ENCODE results near the gene ZNF576. TPM values are rescaled to one million over a fixed set of nuclear protein-coding genes. Genes with fewer than 3 reads are reported as not detected.

ZNF576 gene
- total RNA-seq, 6 experiments from 2014 or later: 18.1 to 20.8 (median 20.0) TPM

GRCh38 chr19:43622070-43622469, 25.7 kb downstream of the ZNF576 start:
- DNase-seq: no peak
- no peak for TF ChIP-seq CTCF (IDR thresholded peaks at IDR 0.05)
- H3K27ac Mint-ChIP-seq: no peak overlapping the region
- H3K36me3 Mint-ChIP-seq (ENCODE audit: low read depth): no peaks in the 10 kb centered on the region
- peaks cover 5% of the 10 kb centered on the region for H3K27me3 Mint-ChIP-seq (ENCODE audit: insufficient read depth)
- no peaks in the 10 kb centered on the region for H3K9me3 Mint-ChIP-seq
- H3K4me3 Mint-ChIP-seq: no peak overlapping the region
- peaks cover 21% of the 10 kb centered on the region for H3K4me1 Mint-ChIP-seq (ENCODE audit: low read depth)

- TF ChIP-seq CTCF (IDR thresholded peaks at IDR 0.05): no peak
- no peak for DNase-seq
- Mint-ChIP-seq H3K4me1 (ENCODE audit: low read depth) (peaks cover 21% of the 10 kb centered on the region), H3K27ac (no peak overlapping the region), H3K36me3 (ENCODE audit: low read depth) (no peaks in the 10 kb centered on the region), H3K9me3 (no peaks in the 10 kb centered on the region), H3K4me3 (no peak overlapping the region), H3K27me3 (ENCODE audit: insufficient read depth) (peaks cover 5% of the 10 kb centered on the region)
Measured at GRCh38 chr19:43622956-43623355, 26.6 kb downstream of the ZNF576 start.

- no peak for DNase-seq
- TF ChIP-seq CTCF (IDR thresholded peaks at IDR 0.05): no peak
- H3K4me3 Mint-ChIP-seq: no peak overlapping the region
Measured at GRCh38 chr19:43623889-43624670, 27.7 kb downstream of the ZNF576 start.

GRCh38 chr19:43624933-43625332, 28.5 kb downstream of the ZNF576 start:
- Mint-ChIP-seq H3K4me1 (ENCODE audit: low read depth) (peaks cover 11% of the 10 kb centered on the region), H3K36me3 (ENCODE audit: low read depth) (no peaks in the 10 kb centered on the region), H3K4me3 (no peak overlapping the region), H3K27me3 (ENCODE audit: insufficient read depth) (peaks cover 2% of the 10 kb centered on the region; the same call in 1 of the 2 replicates), H3K9me3 (no peaks in the 10 kb centered on the region), H3K27ac (no peak overlapping the region)
- DNase-seq: no peak
- no peak; the same call in 1 of the 2 replicates for TF ChIP-seq CTCF (IDR thresholded peaks at IDR 0.05)

More at GRCh38 chr19:43623889-43624670, 27.7 kb downstream of the ZNF576 start:
- Mint-ChIP-seq H3K27me3 (ENCODE audit: insufficient read depth) (peaks cover 5% of the 10 kb centered on the region), H3K4me1 (ENCODE audit: low read depth) (peaks cover 15% of the 10 kb centered on the region), H3K36me3 (ENCODE audit: low read depth) (no peaks in the 10 kb centered on the region), H3K9me3 (no peaks in the 10 kb centered on the region), H3K27ac (no peak overlapping the region; the same call in 1 of the 2 replicates)

GRCh38 chr19:43625918-43626579, 29.7 kb downstream of the ZNF576 start:
- Mint-ChIP-seq H3K4me3 (no peak overlapping the region), H3K9me3 (no peaks in the 10 kb centered on the region), H3K36me3 (ENCODE audit: low read depth) (no peaks in the 10 kb centered on the region), H3K27me3 (ENCODE audit: insufficient read depth) (peaks cover 2% of the 10 kb centered on the region), H3K4me1 (ENCODE audit: low read depth) (no peaks in the 10 kb centered on the region), H3K27ac (no peak overlapping the region)
- no peak for DNase-seq
- TF ChIP-seq CTCF (IDR thresholded peaks at IDR 0.05): no peak

Measured in HFFc6 (cell line).